Skin epidermis (tissue), 12 donors: Measurements from ENCODE around the gene TIGD7.
"Not testable (repeated sequence)": the region's sequence is repeated elsewhere in the genome, so short reads cannot be mapped to it uniquely, and the experiment has no call there.

Experiments used
- H3K27ac ChIP-seq, 21 experiments: fragments of 200-600 bp; sonication (generic) in 11 of 21; one replicate each; pipeline ENCODE4 v1.5.0; 2020; ENCODE audit warnings: mild to moderate bottlenecking in 3 of 21, inconsistent platforms in 2 of 21, moderate library complexity in 2 of 21
- H3K4me3 ChIP-seq, 7 experiments: fragments of 200-600 bp; sonication (generic) in 2 of 7; one replicate each; pipeline ENCODE4 v1.5.0; 2020; ENCODE audit warnings: inconsistent platforms in 2 of 7, mild to moderate bottlenecking in 2 of 7, moderate library complexity in 1 of 7

The TIGD7 gene

DNA sequence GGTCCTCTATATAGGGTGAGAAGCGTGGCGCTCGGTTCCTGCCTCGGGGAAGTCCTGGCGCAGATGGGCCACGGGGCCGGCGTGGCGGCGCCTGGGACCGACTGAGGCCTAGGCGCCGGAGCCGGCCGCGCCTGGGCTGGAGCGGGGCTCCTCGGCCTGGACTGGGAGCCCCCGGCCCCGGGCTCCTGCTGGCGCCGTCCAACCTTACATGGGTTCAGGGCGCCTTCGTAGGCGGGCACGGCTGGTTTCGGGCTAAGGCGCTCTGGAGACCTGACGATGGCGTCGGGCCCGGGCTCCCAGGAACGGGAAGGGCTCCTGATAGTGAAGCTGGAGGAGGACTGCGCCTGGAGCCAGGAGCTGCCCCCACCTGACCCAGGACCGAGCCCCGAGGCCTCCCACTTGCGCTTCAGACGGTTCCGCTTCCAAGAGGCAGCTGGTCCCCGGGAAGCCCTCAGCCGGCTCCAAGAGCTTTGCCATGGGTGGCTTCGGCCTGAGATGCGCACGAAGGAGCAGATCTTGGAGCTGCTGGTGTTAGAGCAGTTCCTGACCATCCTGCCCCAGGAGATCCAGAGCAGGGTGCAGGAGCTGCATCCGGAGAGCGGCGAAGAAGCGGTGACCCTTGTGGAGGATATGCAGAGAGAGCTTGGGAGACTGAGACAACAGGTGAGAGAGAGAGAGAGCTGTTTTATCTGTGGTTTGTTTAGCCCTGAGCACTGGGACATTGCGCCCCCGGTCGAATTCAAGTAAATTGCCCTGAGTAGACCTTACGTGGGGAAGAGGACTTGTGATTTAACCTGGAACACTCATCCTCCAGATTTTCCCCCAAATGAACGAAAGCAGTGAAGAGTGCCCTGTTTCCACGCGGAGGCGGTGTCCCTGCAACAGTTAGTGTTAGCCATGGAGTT is 21.4 kb downstream of the TIGD7 start:
- H3K4me3 ChIP-seq = peak overlapping the region; percentile 67 to 99 (median 87)

DNA sequence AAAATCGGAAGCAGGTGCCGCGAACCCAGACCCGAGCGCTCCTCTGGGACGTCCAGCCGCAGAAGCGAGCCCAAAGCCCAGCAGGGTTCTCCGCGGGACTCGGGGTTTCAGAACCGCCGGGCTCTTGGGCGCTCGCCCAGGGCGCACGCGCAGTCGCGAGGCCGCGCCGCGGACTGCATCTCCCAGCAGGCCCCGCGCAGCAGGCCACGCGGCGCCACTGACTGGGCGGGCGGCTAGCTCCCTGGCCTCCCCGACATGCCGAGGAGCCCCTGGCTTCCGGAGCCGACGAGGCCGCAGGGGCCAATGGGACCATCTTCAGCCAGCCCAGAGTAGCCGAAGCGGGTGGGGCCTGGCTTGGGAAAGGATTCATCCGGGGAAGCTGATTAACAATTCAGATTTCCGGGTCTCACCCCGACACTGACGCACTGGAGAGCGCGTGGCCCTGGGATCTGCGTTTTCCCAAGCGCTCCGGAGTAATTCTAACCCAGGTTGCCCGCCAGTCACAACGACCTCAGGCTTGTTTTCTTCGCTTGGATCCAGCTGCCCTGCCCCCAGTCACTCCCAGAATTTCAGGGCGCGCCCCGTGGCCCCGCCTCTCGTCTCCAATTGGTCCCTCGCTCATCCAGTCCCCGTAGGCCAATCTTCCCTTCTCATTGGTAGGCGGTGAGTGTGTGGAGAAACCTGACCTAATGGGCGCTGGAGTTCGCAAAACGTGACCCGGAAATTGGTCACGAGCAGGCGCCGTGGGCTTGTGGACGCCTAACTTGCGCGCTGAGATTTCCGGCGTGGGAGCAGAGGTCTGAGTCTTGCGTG is 22.3 kb downstream of the TIGD7 start, which contains the start of gene ZNF263:
Gene ZNF263, plus strand, starts transcription at position 762 of the 813 bp plus-strand sequence. CDS start 328 bp downstream, outside the sequence.
- H3K27ac ChIP-seq = peak within 1 kb of the TSS; percentile 91 to 100 (median 98)
- peak within 1 kb of the TSS; percentile 67 to 99 (median 87) for H3K4me3 ChIP-seq

More for the DNA sequence above, 21.4 kb downstream of the TIGD7 start:
- H3K27ac ChIP-seq = peak overlapping the region; percentile 91 to 100 (median 98)

DNA sequence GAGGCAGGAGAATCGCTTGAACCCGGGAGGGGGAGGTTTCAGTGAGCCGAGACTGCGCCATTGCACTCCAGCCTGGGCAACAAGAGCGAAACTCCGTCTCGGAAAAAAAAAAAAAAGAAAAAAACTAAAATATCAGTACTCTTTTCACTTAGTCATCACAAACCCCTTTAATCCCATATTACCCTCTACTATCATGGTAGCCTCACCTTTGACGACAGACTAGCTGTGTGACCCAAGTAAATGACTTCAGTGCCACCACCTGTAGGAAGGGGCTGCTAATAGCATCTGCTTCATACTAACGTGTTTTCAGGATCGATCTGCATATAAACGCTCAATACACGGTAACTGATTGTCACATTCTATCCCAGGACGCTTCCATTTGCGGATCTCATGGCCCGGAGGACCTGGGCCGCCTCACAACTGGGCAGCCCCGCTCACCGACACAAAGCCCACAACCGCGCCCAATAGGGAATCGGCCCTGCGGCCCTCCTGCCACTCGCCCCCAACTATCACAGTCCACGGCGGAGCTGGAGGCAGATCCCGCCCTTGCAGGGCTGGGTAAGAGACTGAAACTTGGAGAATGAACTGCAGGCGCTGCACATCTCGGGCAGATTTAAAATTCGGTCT is 23.0 kb downstream of the TIGD7 start:
- H3K27ac ChIP-seq = peak overlapping the region; percentile 91 to 100 (median 98)
- peak overlapping the region; percentile 67 to 99 (median 87) for H3K4me3 ChIP-seq

DNA sequence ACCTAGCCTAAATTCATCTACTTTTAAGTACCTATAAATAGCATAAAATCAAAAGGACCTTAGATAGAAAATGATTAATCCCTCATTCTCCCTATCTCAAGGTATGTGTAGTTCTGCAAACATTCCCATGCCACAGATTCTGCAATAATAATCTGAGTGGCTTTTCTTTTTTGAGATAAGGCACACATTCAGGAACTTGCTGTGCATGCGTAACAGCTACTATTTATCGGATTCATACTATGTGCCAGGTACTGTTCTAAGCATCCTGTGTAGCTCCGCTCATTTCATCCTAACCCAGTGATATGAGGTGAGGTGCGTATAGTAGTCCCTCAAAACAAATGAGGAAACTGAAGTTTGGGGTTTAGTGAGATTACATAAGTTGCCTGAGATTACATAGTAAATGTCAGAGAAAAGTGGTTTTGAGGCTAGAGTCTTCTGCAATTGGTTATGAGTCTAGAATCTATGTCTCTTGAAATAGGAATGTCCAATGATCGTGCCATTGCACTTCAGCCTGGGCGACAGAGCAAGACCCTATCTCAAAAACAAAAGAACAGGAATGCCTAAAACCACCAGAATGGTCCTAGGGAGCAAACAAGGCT is 23.9 kb downstream of the TIGD7 start:
- Histone ChIP-seq H3K27ac (no peak overlapping the region), H3K4me3 (no peak overlapping the region)

DNA sequence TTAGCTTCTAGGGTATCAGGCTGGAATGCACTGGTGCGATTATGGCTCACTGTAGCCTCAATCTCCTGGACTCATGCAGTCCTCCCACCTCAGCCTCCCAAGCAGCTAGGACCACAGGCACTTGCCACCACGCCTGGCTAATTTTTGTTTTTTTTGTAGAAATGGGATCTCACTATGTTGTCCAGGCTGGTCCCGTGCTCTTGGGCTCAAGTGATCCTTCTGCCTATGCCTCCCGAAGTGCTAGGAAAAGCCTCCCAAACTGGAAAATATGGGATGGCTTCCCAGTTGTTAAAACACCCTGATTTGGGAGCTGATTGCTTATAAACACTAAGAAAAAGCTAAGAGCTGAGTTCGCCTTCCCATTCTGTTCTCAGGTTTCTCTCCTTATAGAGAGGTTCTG is 28.6 kb downstream of the TIGD7 start:
- no peak overlapping the region for H3K27ac ChIP-seq
- H3K4me3 ChIP-seq = no peak overlapping the region

DNA sequence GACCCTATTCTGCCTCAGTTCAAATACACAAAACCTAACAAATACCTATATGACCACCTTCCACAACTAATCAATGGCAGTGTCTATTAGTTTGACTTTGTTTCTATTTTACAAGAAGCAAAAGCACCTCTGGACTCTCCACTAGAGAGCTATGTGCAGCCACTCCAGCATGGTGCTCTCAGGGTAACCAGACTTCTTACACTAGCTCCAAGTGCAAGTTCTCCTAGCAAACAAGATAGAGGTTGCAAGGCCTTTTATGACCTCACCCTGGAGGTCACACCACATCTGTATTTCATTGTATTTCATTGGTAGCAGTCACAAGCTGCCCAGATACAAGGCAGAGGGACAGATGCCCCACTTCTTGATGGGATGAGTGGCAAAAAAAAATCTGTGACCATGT is 30.3 kb downstream of the TIGD7 start:
- Histone ChIP-seq H3K4me3 (no peak overlapping the region), H3K27ac (no peak overlapping the region)

DNA sequence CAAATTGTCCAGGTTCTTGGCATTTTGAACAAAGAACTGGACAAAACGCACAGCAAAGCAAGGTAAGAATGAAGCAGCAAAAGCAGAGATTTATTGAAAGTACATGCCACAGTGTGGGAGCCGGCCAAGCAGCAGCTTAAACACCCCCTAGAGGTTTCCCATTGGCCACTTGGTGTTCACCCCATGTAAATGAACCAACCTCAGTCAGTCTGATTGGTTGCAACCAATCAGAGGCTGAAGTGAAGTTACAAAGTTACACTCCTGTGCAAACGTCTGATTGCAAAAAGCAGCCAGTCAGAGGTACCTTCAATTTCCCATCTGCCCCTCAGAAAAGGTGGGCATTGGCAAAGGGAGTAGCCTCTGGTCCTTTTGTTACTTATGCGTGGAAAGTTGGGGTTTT is 30.7 kb downstream of the TIGD7 start:
- Histone ChIP-seq H3K27ac (no peak overlapping the region), H3K4me3 (no peak overlapping the region)

DNA sequence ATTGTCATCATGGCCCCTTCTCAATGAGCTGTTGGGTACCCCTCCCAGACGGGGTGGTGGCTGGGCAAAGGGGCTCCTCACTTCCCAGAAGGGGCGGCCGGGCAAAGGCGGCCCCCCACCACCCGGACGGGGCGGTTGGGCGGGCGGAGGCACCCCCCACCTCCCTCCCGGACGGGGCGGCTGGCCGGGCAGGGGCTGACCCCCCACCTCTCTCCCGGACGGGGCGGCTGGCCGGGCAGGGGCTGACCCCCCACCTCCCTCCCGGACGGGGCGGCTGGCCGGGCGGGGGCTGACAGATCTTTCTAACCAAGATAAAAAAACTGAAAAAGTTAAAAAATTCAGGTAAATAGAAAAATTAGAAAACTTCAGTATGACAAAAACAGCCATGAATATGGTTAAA is 33.9 kb downstream of the TIGD7 start:
- H3K4me3 ChIP-seq, H3K27ac ChIP-seq: not testable (repeated sequence)

DNA sequence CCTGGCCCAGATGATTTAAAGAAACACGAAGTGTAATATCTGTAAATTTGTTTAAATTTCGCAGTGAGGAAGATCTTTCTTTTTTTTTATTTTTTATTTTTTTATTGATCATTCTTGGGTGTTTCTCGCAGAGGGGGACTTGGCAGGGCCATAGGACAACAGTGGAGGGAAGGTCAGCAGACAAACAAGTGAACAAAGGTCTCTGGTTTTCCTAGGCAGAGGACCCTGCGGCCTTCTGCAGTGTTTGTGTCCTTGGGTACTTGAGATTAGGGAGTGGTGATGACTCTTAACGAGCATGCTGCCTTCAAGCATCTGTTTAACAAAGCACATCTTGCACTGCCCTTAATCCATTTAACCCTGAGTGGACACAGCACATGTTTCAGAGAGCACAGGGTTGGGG is 34.5 kb downstream of the TIGD7 start:
- not testable (repeated sequence) for H3K4me3 ChIP-seq, H3K27ac ChIP-seq

DNA sequence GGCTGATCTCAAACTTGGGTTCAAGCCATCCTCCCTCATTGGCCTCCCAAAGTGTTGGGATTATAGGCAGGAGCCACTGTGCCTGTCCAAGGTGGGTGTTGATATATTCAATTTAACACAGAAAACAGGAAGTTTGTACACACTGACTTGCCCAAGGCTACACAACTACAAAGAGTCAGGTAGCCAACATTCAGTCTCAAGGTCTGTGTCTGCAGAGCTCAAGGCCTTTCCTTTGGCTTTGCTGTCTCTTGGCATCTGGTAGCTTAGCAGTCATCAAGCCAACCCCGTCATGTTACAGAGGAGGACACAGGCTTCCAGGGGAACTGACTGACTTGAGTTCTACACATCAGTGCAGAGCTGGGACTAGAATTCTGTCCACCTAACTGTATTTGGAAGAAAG is 36.9 kb downstream of the TIGD7 start:
- no peak overlapping the region for H3K27ac ChIP-seq
- H3K4me3 ChIP-seq = no peak overlapping the region

DNA sequence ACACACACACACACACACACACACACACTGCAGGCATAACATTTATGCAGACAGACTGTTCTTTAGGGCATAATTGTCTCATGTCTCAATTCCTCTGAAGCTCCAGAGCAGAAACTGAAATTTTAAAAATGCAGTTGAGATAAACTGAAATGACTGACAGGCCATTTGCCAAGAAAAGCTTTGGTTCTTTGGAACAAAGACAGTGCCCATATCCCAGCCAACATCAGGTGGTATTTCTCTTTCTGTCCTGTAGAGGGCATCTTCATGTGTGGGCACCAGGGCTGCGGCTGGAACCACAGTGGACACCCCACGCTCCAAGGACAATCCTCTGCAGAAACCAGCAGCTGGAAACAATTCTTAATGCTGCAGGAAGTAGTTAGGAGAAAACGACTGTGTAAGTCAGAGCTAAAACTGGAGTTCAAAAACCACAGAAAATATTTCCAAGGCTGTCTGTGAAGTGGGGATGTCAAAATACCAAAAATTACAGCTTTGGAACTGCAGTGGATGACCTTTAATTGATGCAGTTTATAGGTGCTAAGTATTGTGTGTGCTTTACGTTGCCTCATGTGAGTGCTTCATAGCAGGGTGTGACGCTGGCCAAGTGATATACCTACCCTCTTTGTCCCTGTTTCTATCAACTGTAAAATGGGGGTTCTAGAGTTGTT is 38.2 kb downstream of the TIGD7 start:
- H3K27ac ChIP-seq = peak overlapping the region in 1 of 21 experiments; percentile 1
- no peak overlapping the region for H3K4me3 ChIP-seq

DNA sequence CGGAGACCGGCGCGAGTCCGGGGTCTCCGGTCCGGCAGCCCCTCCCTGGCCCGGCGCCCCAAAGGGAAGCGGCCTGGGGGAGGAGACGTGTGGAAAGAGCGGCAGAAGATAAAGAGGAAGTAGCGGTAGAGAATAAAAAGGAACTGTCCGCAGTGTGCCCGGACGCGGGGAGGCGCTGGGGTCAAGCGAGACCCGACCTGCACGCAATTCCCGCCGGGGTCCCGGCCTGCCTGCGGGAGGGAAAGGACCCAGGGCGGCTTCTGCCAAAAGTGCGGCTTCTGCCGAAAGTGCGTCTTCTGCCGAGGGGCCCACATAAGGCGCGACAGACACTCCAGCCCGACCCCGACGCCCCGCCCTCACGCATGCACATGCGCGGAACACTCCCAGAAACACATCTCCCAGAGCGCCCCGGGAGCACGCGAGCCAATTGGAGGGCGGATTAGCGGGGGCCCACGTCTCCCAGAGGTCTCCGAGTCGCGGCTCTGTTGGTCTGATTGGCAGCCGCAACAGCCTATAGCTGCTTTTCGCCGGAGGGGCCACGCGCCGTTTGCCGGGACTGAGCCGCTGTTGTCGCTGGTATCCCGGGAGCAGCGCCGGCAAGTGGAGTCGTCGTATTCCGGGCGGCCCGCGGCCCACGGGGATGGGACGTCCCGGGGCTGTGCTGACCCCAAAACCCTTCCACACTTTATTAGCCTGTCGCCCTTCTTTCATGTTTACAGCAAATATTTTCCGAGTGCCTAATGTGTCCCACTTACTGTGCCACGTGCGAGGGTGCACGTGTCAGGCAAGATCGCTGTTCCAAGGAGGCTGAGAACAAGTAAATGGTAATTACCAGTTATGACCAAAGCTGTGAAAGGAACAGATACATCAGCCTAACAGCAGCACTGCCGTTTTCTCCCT is 40.8 kb downstream of the TIGD7 start:
- peak overlapping the region; percentile 55 to 90 (median 73) for H3K4me3 ChIP-seq
- H3K27ac ChIP-seq = peak overlapping the region; percentile 84 to 99 (median 98)

DNA sequence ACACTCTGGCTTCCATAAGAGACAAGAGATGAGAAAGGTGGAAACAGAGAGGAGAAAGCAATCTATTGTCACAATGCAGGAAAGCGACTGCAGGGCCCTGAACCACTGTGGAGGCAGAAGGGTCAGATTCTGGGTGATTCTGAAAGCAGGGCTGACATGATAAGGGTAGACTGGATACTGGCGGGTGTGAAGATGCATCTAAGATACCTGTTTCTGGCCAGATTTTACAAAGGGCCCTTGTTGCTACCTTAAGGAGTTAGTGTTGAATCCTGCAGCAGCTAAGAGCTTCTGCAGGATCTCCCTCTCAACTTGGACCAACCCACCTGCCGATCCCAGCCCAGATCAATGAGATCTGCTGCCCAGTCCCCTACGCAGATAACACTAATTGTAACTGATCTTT is 42.7 kb downstream of the TIGD7 start:
- Histone ChIP-seq H3K27ac (peak overlapping the region in 9 of 21 experiments; percentile 93 to 99 (median 99)), H3K4me3 (no peak overlapping the region)

DNA sequence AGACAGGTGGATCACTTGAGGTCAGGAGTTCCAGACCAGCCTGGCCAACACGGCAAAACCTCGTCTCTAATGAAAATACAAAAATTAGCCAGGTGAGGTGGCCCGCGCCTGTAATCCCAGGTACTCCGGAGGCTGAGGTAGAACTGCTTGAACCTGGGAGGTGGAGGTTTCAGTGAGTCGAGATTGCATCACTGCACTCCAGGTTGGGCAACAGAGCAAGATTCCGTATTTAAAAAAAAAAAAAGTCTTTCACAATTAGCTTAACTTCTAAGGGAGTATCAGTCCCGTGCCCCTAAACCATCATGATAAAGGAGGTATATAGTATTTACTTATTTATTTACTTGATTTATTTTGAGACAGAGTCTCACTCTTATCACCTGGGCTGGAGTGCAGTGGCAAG is 45.4 kb downstream of the TIGD7 start:
- peak overlapping the region in 6 of 21 experiments; percentile 2 to 57 (median 50) for H3K27ac ChIP-seq
- no peak overlapping the region for H3K4me3 ChIP-seq

DNA sequence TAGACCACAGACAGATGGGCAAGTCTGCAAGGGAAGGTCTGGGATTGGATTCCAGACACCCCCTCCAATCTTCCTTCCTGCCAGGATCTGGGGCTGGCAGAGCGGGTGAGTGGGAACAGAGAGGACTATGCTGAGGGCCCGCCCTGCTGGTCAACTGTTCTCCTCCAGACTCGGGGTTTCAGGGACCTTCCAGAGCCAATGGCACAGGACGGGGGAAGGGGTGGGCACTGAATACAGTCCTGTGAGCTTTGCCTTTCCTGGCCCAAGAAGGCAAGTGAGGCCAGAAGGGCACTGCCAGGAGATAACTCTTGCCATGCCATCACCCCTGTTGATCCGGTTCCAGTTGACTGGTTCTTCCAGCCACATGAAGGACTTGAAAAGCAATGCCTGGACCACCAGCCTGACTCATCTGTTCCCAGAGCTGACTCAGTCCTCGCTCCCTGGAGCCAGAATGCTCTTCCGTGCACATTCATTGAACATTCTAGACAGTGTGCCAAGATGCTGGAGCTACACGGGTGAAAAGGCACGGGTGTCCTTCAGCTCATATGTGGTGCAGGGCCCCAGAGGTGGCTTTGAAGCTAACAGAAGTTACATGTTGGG is 48.3 kb downstream of the TIGD7 start:
- H3K27ac ChIP-seq = peak overlapping the region in 9 of 21 experiments; percentile 6 to 65 (median 47)
- H3K4me3 ChIP-seq = peak overlapping the region in 2 of 7 experiments; percentile 11 to 15

DNA sequence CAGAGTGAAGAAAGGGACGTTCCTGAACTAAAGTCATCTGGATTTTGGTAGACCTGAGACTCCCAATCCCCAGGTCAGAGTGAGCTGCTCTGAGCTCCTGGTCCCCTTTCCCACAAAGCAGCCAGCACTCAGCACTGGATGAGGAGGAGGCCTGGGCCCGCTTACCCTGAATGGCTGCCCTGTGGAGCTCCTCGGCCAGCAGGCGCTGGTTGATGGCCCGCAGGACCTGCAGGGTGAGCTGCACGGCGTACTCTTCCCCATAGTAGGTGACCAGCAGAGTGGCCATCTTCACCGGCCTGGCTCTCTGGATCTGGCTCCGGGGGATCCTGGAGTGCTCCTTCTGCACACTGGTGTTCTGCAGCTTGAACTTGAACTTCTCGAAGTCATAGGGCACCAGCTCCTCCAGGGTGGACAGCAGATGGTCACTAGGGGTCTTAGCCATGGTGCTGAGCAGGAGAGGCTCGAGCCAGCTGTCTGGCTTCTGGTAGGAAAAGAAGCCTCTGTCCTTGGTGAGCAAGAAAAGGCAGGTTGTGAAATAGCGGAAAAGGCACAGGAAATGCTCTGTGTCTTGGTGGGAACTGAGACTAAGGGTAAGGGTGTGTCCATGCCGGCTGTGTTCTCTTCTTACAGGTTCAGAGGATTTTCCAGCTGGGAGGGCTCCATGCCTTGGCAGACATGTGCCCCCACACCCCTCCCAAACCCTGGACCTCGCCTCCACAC is 48.9 kb downstream of the TIGD7 start, which contains the start of gene MEFV:
Gene MEFV, minus strand, starts transcription at position 488 of the 720 bp plus-strand sequence. Its CDS starts 46 bp downstream, at position 442.
- Histone ChIP-seq H3K4me3 (peak within 1 kb of the TSS in 3 of 7 experiments; percentile 11 to 15 (median 15)), H3K27ac (peak within 1 kb of the TSS in 11 of 21 experiments; percentile 8 to 65 (median 43))

DNA sequence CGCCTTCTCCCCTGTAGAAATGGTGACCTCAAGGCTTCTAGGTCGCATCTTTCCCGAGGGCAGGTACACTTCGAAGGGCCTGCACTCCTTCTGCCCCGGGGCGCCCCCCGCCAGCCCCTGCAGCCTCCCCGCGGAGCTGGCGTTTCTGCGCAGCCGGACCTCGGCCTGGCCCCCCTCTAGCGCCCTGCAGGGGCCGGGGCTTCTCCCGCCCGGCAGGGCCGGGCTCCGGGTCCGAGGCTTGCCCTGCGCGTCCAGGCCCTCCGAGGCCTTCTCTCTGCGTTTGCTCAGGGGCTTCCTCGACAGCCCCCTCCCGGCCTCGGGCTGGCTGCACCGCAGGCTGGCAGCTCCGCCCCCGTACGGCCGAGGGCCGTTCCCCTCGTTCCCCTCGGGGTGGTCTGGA is 50.9 kb downstream of the TIGD7 start:
- Histone ChIP-seq H3K4me3 (no peak overlapping the region), H3K27ac (no peak overlapping the region)
